ENCODE measurements around the gene DBP.

DNA sequence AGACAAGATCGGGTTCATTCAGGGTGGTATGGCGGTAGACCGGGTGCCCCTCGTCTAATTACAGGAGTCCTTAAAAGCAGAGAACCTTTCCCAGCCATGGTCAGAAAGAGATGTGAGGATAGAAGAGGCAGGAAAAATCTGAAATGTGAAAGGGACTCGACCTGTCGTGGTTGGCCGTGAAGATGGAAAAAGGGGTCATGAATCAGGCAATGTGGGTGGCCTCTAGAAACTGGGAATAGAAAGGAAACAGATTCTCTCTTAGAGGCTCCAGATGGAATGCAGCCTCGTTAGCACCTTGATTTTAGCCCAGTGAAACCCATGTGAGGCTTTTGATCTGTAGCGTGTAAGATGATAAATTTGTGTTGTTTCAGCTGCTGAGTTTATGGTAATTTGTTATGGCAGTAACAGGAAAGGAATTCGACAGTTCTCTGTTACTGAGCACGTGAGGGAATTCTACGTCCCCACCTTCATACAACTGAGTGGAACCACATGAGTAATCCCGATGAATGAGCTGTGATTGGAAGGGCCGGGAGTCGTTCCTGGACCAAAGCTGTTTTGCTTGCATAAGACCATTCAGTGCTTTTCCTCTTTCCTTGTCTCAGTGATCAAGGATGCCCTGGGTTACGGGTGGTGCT is 19.8 kb upstream of the DBP start:
- TF ChIP-seq, protein P1, sequence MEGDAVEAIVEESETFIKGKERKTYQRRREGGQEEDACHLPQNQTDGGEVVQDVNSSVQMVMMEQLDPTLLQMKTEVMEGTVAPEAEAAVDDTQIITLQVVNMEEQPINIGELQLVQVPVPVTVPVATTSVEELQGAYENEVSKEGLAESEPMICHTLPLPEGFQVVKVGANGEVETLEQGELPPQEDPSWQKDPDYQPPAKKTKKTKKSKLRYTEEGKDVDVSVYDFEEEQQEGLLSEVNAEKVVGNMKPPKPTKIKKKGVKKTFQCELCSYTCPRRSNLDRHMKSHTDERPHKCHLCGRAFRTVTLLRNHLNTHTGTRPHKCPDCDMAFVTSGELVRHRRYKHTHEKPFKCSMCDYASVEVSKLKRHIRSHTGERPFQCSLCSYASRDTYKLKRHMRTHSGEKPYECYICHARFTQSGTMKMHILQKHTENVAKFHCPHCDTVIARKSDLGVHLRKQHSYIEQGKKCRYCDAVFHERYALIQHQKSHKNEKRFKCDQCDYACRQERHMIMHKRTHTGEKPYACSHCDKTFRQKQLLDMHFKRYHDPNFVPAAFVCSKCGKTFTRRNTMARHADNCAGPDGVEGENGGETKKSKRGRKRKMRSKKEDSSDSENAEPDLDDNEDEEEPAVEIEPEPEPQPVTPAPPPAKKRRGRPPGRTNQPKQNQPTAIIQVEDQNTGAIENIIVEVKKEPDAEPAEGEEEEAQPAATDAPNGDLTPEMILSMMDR (IDR thresholded peaks at IDR 0.05) = no peak
- no peak for TF ChIP-seq ZFX (IDR thresholded peaks at IDR 0.05; ENCODE audit: borderline replicate concordance)
